GM23248 (cell line): ENCODE measurements around the gene NHSL1. TPM values are rescaled to one million over a fixed set of nuclear protein-coding genes. Genes with fewer than 3 reads are reported as not detected.
A peak's percentile ranks its signal among the peaks of the same experiment; 100 is the strongest.

Experiments used
- DNase-seq: peaks from one replicate; pipeline ENCODE4 v3.0.0-alpha.2; 2015
- H2AFZ ChIP-seq: fragments of 200-600 bp; sonication (generic); 2 replicates; pipeline ENCODE4 v1.6.1; 2016; ENCODE audit warnings: antibody characterized with exemption
- H3F3A ChIP-seq: fragments of 200-600 bp; sonication (generic); 2 replicates; pipeline ENCODE4 v1.6.1; 2016; ENCODE audit warnings: mild to moderate bottlenecking, antibody characterized with exemption, mixed run types; ENCODE audit not compliant: insufficient read depth
- H3K27ac ChIP-seq: fragments of 200-600 bp; sonication (generic); 2 replicates; pipeline ENCODE4 v1.5.1; 2016; ENCODE audit warnings: mild to moderate bottlenecking
- H3K27me3 ChIP-seq: fragments of 200-600 bp; sonication (generic); replicated peaks from 2 replicates; pipeline ENCODE4 v1.6.1; 2016; ENCODE audit warnings: mild to moderate bottlenecking; ENCODE audit not compliant: insufficient read depth
- H3K36me3 ChIP-seq: fragments of 200-600 bp; sonication (generic); 2 replicates; pipeline ENCODE4 v1.6.1; 2016; ENCODE audit warnings: low read depth, mild to moderate bottlenecking
- H3K4me1 ChIP-seq: fragments of 200-600 bp; sonication (generic); 2 replicates; pipeline ENCODE4 v1.6.1; 2016; ENCODE audit warnings: mild to moderate bottlenecking; ENCODE audit not compliant: insufficient read depth
- H3K4me2 ChIP-seq: fragments of 200-600 bp; sonication (generic); one replicate; pipeline ENCODE4 v1.6.1; 2016; ENCODE audit warnings: mild to moderate bottlenecking; ENCODE audit not compliant: unreplicated experiment
- H3K4me3 ChIP-seq: fragments of 200-600 bp; sonication (generic); 2 replicates; pipeline ENCODE4 v1.5.1; 2016; ENCODE audit warnings: mild to moderate bottlenecking
- H3K79me2 ChIP-seq: fragments of 200-600 bp; sonication (generic); 2 replicates; pipeline ENCODE4 v1.6.1; 2016; ENCODE audit warnings: mild to moderate bottlenecking; ENCODE audit not compliant: insufficient read depth
- H3K9ac ChIP-seq: fragments of 200-600 bp; sonication (generic); 2 replicates; pipeline ENCODE4 v1.6.1; 2016; ENCODE audit warnings: mild to moderate bottlenecking
- H3K9me2 ChIP-seq: fragments of 200-600 bp; sonication (generic); 2 replicates; pipeline ENCODE4 v1.6.1; 2016; ENCODE audit warnings: mixed run types, mild to moderate bottlenecking, moderate library complexity; ENCODE audit not compliant: insufficient read depth
- H3K9me3 ChIP-seq: fragments of 200-600 bp; sonication (generic); one replicate; pipeline ENCODE4 v1.6.1; 2017; ENCODE audit warnings: low read depth
- H4K20me1 ChIP-seq: fragments of 200-600 bp; sonication (generic); 2 replicates; pipeline ENCODE4 v1.6.0; 2016; ENCODE audit not compliant: insufficient read depth
- EZH2 ChIP-seq: fragments of 200-600 bp; sonication (generic); IDR thresholded peaks from 2 replicates; pipeline ENCODE4 v1.6.1; 2018; ENCODE audit warnings: antibody characterized with exemption, mild to moderate bottlenecking; ENCODE audit not compliant: insufficient read depth, poor library complexity, severe bottlenecking
- EZH2phosphoT487 ChIP-seq: fragments of 200-600 bp; sonication (generic); IDR thresholded peaks from 2 replicates; pipeline ENCODE4 v1.6.1; 2018; ENCODE audit warnings: antibody characterized with exemption, moderate library complexity, mild to moderate bottlenecking, low read depth; ENCODE audit not compliant: insufficient read depth
- WGBS, 2 experiments: methylation state at CpG; one replicate each; pipeline ENCODE4 v1.1.6; 2015 to 2017; ENCODE audit warnings: low lambda C conversion rate in 2 of 2, low coverage in 1 of 2; ENCODE audit errors: missing lambda C conversion rate in 2 of 2; 5-methylcytosine and 5-hydroxymethylcytosine counted together
- in situ Hi-C: fragments of 300-500 bp; cut with MboI; formaldehyde crosslinking; loops from 2 replicates; pipeline ENCODE4 v1.15.0; 2020
- polyA plus RNA-seq: library from polyadenylated mRNA; unstranded; fragments of >200 nt; fragmentation: Nextera tagmentation; extraction: Ambion mirVana; gene quantifications from 2 replicates; pipeline ENCODE4 v1.2.1, GENCODE V29; 2016
- total RNA-seq: library from RNA; depleted of rRNA; stranded (reverse); fragments of >200 nt; shearing (Covaris generic); gene quantifications from 2 replicates; pipeline ENCODE4 v1.2.3, GENCODE V29; 2014

The NHSL1 gene
- total and polyA plus RNA-seq, 2 experiments from 2014 or later, result 3.3 to 9.4 TPM

GRCh38 chr6:138485005-138485545, 14.2 kb downstream of the NHSL1 start:
- Histone ChIP-seq H3K79me2 (no peaks in the 10 kb centered on the region), H3K9me3 (no peaks in the 10 kb centered on the region), H4K20me1 (no peaks in the 10 kb centered on the region), H3K9me2 (no peaks in the 10 kb centered on the region), H2AFZ (peak overlapping the region; percentile 68), H3K4me3 (peak overlapping the region; percentile 51), H3K27ac (no peak overlapping the region), H3K9ac (peak overlapping the region; percentile 51), H3K4me1 (no peaks in the 10 kb centered on the region), H3K4me2 (peak overlapping the region; percentile 54), H3K36me3 (no peaks in the 10 kb centered on the region), H3K27me3 (no peaks in the 10 kb centered on the region), H3F3A (no peaks in the 10 kb centered on the region)
- in situ Hi-C loops, result no loop called here
- WGBS, 2 experiments, result 13% methylated on average over 11 of the region's 11 CpGs
- TF ChIP-seq EZH2, result no peak
- no peak for TF ChIP-seq EZH2phosphoT487
- peak; percentile 30 for DNase-seq

- no peak overlapping the region for H3K4me3 ChIP-seq
- in situ Hi-C loops, result no loop called here
- H3K79me2 ChIP-seq, result no peaks in the 10 kb centered on the region
- no peak overlapping the region for H3K4me2 ChIP-seq
- no peak for TF ChIP-seq EZH2
- TF ChIP-seq EZH2phosphoT487, result no peak
- H3K27ac ChIP-seq, result no peak overlapping the region
- H4K20me1 ChIP-seq, result no peaks in the 10 kb centered on the region
- WGBS, 2 experiments, result 91 to 97% methylated on average over 3 of the region's 3 CpGs
- H3K36me3 ChIP-seq, result no peaks in the 10 kb centered on the region
- H2AFZ ChIP-seq, result peak overlapping the region; percentile 68
- DNase-seq, result no peak
- H3K9me2 ChIP-seq, result no peaks in the 10 kb centered on the region
- no peaks in the 10 kb centered on the region for H3K27me3 ChIP-seq
- H3K9ac ChIP-seq, result peak overlapping the region; percentile 51; the same call in 1 of the 2 replicates
- H3K9me3 ChIP-seq, result no peaks in the 10 kb centered on the region
- H3K4me1 ChIP-seq, result no peaks in the 10 kb centered on the region
- no peaks in the 10 kb centered on the region for H3F3A ChIP-seq
Measured at GRCh38 chr6:138484018-138484731, 15.1 kb downstream of the NHSL1 start.

DNA sequence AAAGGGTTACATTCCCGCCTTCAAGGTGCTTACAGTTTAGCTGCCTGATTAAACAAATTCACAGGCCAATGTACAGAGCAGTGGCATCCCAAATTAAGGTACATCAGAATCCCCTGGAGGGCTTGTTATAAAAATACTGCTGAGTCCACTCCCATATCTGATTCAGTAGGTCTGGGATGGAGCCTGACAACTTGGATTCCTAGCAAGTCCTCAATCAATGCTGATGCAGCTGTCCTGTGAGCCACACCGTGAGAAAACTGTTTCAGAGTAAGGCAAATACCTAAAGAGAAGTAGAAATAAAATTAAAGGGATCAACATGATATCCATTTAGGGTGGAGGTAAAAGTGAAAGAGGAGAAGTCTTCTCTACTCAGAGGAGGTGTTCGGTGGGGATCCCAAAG, 16.5 kb downstream of the NHSL1 start:
- no peaks in the 10 kb centered on the region for H3K27me3 ChIP-seq
- DNase-seq, result no peak
- no peaks in the 10 kb centered on the region for H3K9me3 ChIP-seq
- H3F3A ChIP-seq, result no peaks in the 10 kb centered on the region
- no peak overlapping the region for H3K27ac ChIP-seq
- 89 to 92% methylated on average over 3 of the region's 3 CpGs for WGBS, 2 experiments
- no peaks in the 10 kb centered on the region for H4K20me1 ChIP-seq
- no peak for TF ChIP-seq EZH2
- no peak for TF ChIP-seq EZH2phosphoT487
- H3K9me2 ChIP-seq, result no peaks in the 10 kb centered on the region
- in situ Hi-C loops, result no loop called here
- H3K4me2 ChIP-seq, result no peak overlapping the region
- H3K79me2 ChIP-seq, result no peaks in the 10 kb centered on the region
- no peaks in the 10 kb centered on the region for H3K36me3 ChIP-seq
- no peak overlapping the region for H2AFZ ChIP-seq
- H3K4me3 ChIP-seq, result no peak overlapping the region
- H3K9ac ChIP-seq, result no peak overlapping the region
- H3K4me1 ChIP-seq, result no peaks in the 10 kb centered on the region

DNA sequence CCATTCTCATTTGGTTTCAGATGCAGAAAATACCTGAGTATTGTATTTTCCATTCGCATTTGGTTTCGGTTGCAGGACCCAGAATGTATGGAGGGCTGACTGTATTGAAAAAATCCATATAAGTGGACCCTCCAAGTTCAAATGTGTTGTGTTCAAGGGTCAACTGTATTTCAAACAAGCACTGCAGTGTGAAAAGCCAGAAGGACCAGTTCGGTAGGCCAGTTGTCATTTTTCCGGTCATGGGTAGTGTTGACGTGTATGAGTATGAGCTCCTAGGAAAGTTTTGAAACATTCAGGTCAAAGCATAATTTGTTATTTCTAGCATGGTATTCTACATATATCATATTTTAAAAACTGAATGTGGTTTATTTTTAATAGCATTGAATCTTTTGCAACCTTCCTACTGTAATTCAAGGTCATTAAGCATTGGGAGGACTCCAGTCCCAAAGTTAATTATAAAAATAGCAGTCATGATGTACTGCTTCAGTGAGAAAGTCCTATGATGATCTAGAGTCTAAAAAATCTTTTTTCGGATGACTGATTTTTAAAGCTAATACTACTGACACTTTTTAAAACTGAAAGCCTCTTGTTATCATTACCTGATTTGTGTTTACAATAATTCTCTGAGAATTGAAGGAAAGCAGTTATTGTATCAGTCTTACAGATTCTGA, 18.9 kb downstream of the NHSL1 start:
- Histone ChIP-seq H3K9me3 (no peaks in the 10 kb centered on the region), H3K4me2 (no peak overlapping the region), H3K4me1 (no peaks in the 10 kb centered on the region), H4K20me1 (no peaks in the 10 kb centered on the region), H3F3A (no peaks in the 10 kb centered on the region), H3K79me2 (no peaks in the 10 kb centered on the region), H3K4me3 (no peak overlapping the region), H3K27me3 (no peaks in the 10 kb centered on the region), H2AFZ (no peak overlapping the region), H3K9me2 (no peaks in the 10 kb centered on the region), H3K9ac (no peak overlapping the region), H3K27ac (no peak overlapping the region), H3K36me3 (no peaks in the 10 kb centered on the region)
- no peak for DNase-seq
- TF ChIP-seq EZH2, result no peak
- WGBS, 2 experiments, result 97 to 100% methylated on average over 6 of the region's 6 CpGs
- in situ Hi-C loops, result no loop called here
